ENCODE data around the gene ATG9A. TPM values are rescaled to one million over a fixed set of nuclear protein-coding genes. Genes with fewer than 3 reads are reported as not detected.

The ATG9A gene
- total and polyA plus RNA-seq, 11 donors = 28.3 to 147 (median 83.5) TPM

DNA sequence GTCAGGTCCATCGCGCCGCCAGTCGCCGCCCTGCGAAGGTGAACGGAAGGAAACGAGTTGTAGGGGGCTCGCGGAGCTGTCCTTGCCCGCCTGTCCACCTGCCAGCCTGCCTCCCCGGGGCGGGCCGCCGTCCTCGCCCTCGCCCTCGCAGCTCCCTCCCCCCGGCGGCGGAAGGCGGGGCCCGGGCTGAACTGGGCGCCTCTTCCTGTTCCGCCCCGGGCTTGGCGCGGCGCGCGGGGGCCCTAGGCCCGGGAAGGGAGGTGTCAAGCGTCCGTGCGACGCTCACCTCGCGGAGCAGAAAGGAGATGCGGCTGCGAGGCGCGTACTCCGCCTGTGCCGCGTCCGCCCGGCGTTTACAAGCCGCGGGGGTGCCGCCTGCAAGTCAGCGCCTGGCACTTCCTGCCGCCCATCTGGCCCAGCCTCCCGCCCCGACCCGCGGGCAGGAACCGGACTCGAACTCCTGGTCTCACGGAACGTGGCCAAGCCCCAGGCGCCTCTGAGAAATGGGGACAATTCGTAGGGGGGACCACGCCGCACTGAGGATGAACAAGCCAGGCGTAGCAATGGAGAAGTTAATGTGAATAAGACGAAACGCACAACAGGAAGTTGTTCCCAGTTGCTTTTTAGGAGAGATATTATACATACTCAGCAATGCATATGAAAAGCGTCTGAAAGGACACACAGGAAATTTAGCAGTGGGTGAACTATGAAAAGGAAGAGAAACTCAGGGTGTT is 52.5 kb downstream of the ATG9A start, which contains the start of gene CNPPD1:
Gene CNPPD1 (minus strand): TSS at position 108 of the 734 bp plus-strand sequence. CDS start 97 bp downstream, at position 11.
- Histone ChIP-seq H3K36me3 (peaks cover 0 to 63% (median 59%) of the 10 kb centered on the region in 9 donors), H3K27me3 (no peaks in the 10 kb centered on the region), H3K27ac (peak within 1 kb of the TSS; percentile 96 to 100 (median 98)), H3K4me1 (peaks cover 5 to 46% (median 27%) of the 10 kb centered on the region in 12 donors), H3K9me3 (no peaks in the 10 kb centered on the region), H3K4me3 (peak within 1 kb of the TSS; percentile 58 to 99 (median 92))
- TF ChIP-seq, protein P1, sequence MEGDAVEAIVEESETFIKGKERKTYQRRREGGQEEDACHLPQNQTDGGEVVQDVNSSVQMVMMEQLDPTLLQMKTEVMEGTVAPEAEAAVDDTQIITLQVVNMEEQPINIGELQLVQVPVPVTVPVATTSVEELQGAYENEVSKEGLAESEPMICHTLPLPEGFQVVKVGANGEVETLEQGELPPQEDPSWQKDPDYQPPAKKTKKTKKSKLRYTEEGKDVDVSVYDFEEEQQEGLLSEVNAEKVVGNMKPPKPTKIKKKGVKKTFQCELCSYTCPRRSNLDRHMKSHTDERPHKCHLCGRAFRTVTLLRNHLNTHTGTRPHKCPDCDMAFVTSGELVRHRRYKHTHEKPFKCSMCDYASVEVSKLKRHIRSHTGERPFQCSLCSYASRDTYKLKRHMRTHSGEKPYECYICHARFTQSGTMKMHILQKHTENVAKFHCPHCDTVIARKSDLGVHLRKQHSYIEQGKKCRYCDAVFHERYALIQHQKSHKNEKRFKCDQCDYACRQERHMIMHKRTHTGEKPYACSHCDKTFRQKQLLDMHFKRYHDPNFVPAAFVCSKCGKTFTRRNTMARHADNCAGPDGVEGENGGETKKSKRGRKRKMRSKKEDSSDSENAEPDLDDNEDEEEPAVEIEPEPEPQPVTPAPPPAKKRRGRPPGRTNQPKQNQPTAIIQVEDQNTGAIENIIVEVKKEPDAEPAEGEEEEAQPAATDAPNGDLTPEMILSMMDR (IDR thresholded peaks at IDR 0.05) = peak in 1 of 12 donors; percentile 25
- peak; percentile 70 to 93 for TF ChIP-seq POLR2A (IDR thresholded peaks at IDR 0.05)
- peak; percentile 91 to 96 (median 92) for DNase-seq
- intact Hi-C loops (cut with DNase I) = loop anchor here in 8 of 10 donors (2.0 to 10.0 kb wide), 11 partner anchors 16 to 892 kb away; partner anchors contain the start of genes DNAJB2 (in 5 of the 8), ABCB6 (in 3 of the 8), DNPEP (in 3 of the 8) and ANKZF1 (in 2 of the 8)
- WGBS, 4 donors = 0 to 1% (median 0%) methylated on average over 18 to 69 of the region's 69 CpGs
- ATAC-seq = peak; percentile 79 to 90 (median 90)

DNA sequence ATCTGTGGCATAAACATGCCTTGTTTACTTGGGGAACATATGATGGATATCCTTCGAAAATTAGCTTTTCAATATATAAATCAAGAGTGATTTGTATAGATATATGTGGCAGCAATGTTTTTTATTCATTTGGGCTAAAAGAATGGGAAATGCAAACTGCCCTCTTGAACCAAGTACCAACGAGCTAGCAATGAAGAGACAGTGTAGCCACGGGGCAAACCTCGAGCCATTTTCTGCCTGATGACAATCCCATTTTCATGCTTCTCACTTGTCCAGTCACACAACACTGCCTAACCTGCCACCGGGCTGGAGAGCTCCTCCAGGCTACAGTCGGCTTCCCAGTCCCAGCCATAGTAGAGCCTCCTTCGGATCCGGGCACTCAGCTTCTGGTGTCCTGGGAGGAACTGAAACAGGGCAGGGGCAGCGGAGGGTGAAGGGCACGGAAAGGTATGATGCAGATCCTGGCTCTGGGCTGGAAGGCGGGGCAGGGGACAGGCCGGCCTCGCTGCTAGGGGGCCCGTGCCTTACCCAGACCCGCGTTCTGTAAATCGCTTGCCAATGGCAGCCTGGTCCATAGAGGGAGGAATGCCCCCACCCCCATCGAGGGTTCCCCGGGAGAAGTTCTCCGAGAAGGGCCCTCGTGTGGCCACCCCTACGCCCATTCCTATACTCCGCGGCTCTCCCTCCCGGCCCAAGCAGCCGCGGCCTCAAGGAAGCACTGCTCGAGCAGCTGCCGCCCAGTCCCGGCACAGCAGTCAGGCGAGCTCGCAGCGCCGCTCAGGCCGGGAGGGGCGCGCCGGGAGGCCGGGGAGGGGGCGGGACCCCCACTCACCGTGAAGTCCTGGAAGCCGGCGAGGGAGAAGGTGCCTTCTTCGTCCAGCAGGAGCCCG is 53.3 kb downstream of the ATG9A start:
- DNase-seq = peak; percentile 44 to 70 (median 62)
- H3K4me1 ChIP-seq = peaks cover 7 to 54% (median 30%) of the 10 kb centered on the region in 12 donors
- H3K27ac ChIP-seq = peak overlapping the region; percentile 96 to 100 (median 98)
- H3K36me3 ChIP-seq = peaks cover 0 to 60% (median 54%) of the 10 kb centered on the region in 9 donors
- no peaks in the 10 kb centered on the region for H3K27me3 ChIP-seq
- no peaks in the 10 kb centered on the region for H3K9me3 ChIP-seq
- intact Hi-C loops (cut with DNase I) = loop anchor here in 8 of 10 donors (2.0 to 10.0 kb wide), 11 partner anchors 15 to 891 kb away; partner anchors contain the start of genes DNAJB2 (in 5 of the 8), ABCB6 (in 3 of the 8), DNPEP (in 3 of the 8) and ANKZF1 (in 2 of the 8)
- TF ChIP-seq, protein P1 (IDR thresholded peaks at IDR 0.05) = peak in 7 of 12 donors; percentile 9 to 34 (median 30)
- TF ChIP-seq POLR2A (IDR thresholded peaks at IDR 0.05) = no peak
- 3 to 5% (median 3%) methylated on average over 16 to 45 of the region's 45 CpGs for WGBS, 4 donors
- peak overlapping the region; percentile 58 to 99 (median 92) for H3K4me3 ChIP-seq
- ATAC-seq = peak; percentile 10 to 52 (median 38)

DNA sequence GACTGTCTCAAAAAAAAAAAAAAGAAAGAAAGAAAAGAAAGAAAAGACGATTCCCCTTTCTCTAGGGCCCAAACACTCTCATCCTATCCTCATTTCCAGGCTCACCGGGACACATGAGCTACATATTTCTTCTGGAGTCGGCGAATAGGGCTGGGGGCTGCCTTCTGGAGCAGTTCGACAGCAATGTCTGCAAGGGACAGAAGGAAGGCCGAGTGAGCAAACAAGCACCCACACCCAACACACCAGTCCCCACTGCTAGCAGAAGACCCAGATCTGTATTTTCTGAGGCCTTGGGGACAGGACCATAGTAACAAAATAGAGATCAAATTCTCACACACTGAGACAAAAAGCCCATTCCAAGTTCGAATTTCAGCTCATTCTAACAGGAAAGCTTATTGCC is 54.0 kb downstream of the ATG9A start:
- ATAC-seq (no peak), DNase-seq (no peak)
- no peak for TF ChIP-seq POLR2A (IDR thresholded peaks at IDR 0.05)
- TF ChIP-seq, protein P1 (IDR thresholded peaks at IDR 0.05) = no peak
- Histone ChIP-seq H3K4me3 (peak overlapping the region in 9 of 12 donors; percentile 75 to 99 (median 94)), H3K27me3 (no peaks in the 10 kb centered on the region), H3K9me3 (no peaks in the 10 kb centered on the region), H3K36me3 (peaks cover 0 to 56% (median 47%) of the 10 kb centered on the region in 9 donors), H3K27ac (peak overlapping the region in 7 of 12 donors; percentile 96 to 100 (median 99)), H3K4me1 (peaks cover 7 to 57% (median 36%) of the 10 kb centered on the region in 12 donors)
- 81 to 86% (median 83%) methylated on average over 7 of the region's 7 CpGs for WGBS, 4 donors
- intact Hi-C loops (cut with DNase I) = loop anchor here in 8 of 10 donors (5.0 to 10.0 kb wide), 7 partner anchors 42 to 891 kb away; partner anchors contain the start of genes ABCB6 (in 3 of the 8), DNAJB2 (in 3 of the 8), DNPEP (in 3 of the 8) and ANKZF1 (in 1 of the 8)
